ENCODE measurements around the gene SPATA24. TPM values are rescaled to one million over a fixed set of nuclear protein-coding genes. Genes with fewer than 3 reads are reported as not detected.
"Not testable (repeated sequence)": the region's sequence is repeated elsewhere in the genome, so short reads cannot be mapped to it uniquely, and the experiment has no call there.

The SPATA24 gene
- total RNA-seq, 1 donor from 2014 or later: 2.0 TPM

- no peak for DNase-seq (ENCODE audit: low spot score)
These were observed 49.7 kb downstream of the SPATA24 start for GRCh38 chr5:139354186-139354585.

- not testable (repeated sequence) for DNase-seq (ENCODE audit: low spot score)
These were observed 56.0 kb downstream of the SPATA24 start for GRCh38 chr5:139347863-139348262.

Other genes with a start within 250 kb of the SPATA24 start
- gene SIL1, start 205.7 kb downstream of the SPATA24 start, total RNA-seq: 66.6 TPM
- gene MATR3, start 110.3 kb downstream of the SPATA24 start, total RNA-seq: 115 TPM
- 79.3 TPM for gene PAIP2, start 62.2 kb downstream of the SPATA24 start, total RNA-seq
- gene SLC23A1, start 20.8 kb downstream of the SPATA24 start, total RNA-seq: not detected
- gene MZB1, start 14.2 kb downstream of the SPATA24 start, total RNA-seq: 0.61 TPM
- gene PROB1, start 9.0 kb downstream of the SPATA24 start, total RNA-seq: 2.1 TPM
- 8.4 TPM for gene DNAJC18, start 35.4 kb upstream of the SPATA24 start, total RNA-seq
- gene ECSCR, start 58.7 kb upstream of the SPATA24 start, total RNA-seq: 26.7 TPM
- not detected for gene SMIM33, start 66.9 kb upstream of the SPATA24 start, total RNA-seq
- gene STING1, start 78.7 kb upstream of the SPATA24 start, total RNA-seq: 52.5 TPM
- 111 TPM for gene UBE2D2, start 157.2 kb upstream of the SPATA24 start, total RNA-seq
- 33.0 TPM for gene CXXC5, start 244.3 kb upstream of the SPATA24 start, total RNA-seq